Measurements from ENCODE around the gene THAP10. TPM values are rescaled to one million over a fixed set of nuclear protein-coding genes. Genes with fewer than 3 reads are reported as not detected.
A peak's percentile ranks its signal among the peaks of the same experiment; 100 is the strongest.

The THAP10 gene
- total and polyA plus RNA-seq, 2 donors (not counting 1 experiment from before 2014, with no cell fraction given), result 0.07 to 0.37 TPM

DNA sequence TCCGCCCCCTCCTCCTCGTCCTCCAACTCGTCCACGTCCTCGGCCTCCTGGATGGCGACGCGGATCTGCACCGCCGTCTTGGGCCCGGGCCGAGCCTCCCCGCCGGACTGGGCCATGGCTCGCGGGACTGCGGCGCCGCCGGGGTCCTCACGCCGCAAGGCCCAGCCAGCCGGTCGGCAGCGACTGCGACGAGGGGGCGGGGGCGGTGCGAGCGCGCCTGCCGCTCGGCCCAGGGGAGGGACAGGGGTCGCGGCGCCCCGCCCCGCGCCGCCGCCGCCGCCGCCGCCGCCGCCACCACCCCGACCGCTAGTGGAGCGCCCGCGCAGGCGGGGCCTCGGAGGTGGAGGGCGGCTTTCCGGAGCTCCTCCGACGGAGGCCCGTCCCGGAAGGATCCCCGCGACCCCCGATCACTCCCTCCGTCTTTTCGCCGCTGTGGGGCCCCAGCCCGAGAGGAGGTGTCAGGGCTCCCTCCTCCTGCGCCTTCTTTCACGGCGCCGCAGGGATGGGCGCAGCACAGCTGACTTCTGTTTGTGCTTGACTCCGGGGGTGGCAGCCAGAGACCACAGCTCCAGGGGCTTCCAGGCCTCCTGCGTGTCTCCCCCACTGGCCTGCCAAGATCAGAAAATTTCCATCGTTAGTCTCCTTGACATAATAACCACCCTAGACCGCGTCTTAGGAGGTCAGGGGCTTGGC is 38.1 kb downstream of the THAP10 start, which contains the start of gene LARP6:
LARP6 (minus strand) TSS at position 185 of the 693 bp plus-strand sequence; CDS start at position 116, 69 bp downstream.
- Histone ChIP-seq H3K4me3 (ENCODE audit: control extremely low read depth in 1 of 5, extremely low read depth in 1 of 5, insufficient read depth in 1 of 5, low read depth in 2 of 5, low read length in 4 of 5) (peak within 1 kb of the TSS in 3 of 5 experiments; percentile 30 to 35 (median 33)), H2AFZ (ENCODE audit: insufficient read depth, low read depth, low read length, poor library complexity, severe bottlenecking) (peak within 1 kb of the TSS; percentile 38), H3K27me3 (replicated peaks in 1 of 4; ENCODE audit: control extremely low read depth in 1 of 4, control insufficient read depth in 3 of 4, insufficient read depth in 4 of 4, low read length in 3 of 4) (peaks cover 0 to 24% (median 19%) of the 10 kb centered on the region in 4 experiments), H3K4me2 (replicated peaks; ENCODE audit: low read depth, low read length, poor library complexity, severe bottlenecking) (peak within 1 kb of the TSS; percentile 73), H3K9me3 (ENCODE audit: control extremely low read depth in 1 of 3, control insufficient read depth in 2 of 3, insufficient read depth in 1 of 3, low read length in 2 of 3) (peaks cover 0 to 2% (median 0%) of the 10 kb centered on the region in 3 donors), H3K4me1 (ENCODE audit: control insufficient read depth in 2 of 2, insufficient read depth in 2 of 2, low read length in 2 of 2) (peaks cover 0 to 9% of the 10 kb centered on the region in 2 donors), H3K27ac (ENCODE audit: low read length in 2 of 2) (no peak within 1 kb of the TSS), H4K20me1 (ENCODE audit: control insufficient read depth, insufficient read depth, low read length, poor library complexity, severe bottlenecking) (no peaks in the 10 kb centered on the region), H3K9ac (ENCODE audit: low read length) (no peak within 1 kb of the TSS), H3K79me2 (ENCODE audit: control insufficient read depth, insufficient read depth, low read length) (no peaks in the 10 kb centered on the region), H3K36me3 (replicated peaks in 1 of 2; ENCODE audit: control extremely low read depth in 1 of 2, control insufficient read depth in 1 of 2, extremely low read depth in 1 of 2, insufficient read depth in 2 of 2, low read length in 1 of 2) (no peaks in the 10 kb centered on the region)
- peak; percentile 34 for DNase-seq
- intact Hi-C loops (cut with micrococcal nuclease), result no loop called here
- WGBS (ENCODE audit: insufficient coverage), result 2% methylated on average over 78 of the region's 78 CpGs
- Mint-ChIP-seq H3K27me3 (peaks cover 57% of the 10 kb centered on the region), H3K9me3 (ENCODE audit: insufficient read depth) (no peaks in the 10 kb centered on the region), H3K4me3 (peak within 1 kb of the TSS; percentile 82), H3K4me1 (peaks cover 11% of the 10 kb centered on the region), H3K27ac (no peak within 1 kb of the TSS)
- ATAC-seq (ENCODE audit: low read depth), result peak; percentile 51
- CTCF ChIA-PET, result no interaction called here
- TF ChIP-seq, protein P1, sequence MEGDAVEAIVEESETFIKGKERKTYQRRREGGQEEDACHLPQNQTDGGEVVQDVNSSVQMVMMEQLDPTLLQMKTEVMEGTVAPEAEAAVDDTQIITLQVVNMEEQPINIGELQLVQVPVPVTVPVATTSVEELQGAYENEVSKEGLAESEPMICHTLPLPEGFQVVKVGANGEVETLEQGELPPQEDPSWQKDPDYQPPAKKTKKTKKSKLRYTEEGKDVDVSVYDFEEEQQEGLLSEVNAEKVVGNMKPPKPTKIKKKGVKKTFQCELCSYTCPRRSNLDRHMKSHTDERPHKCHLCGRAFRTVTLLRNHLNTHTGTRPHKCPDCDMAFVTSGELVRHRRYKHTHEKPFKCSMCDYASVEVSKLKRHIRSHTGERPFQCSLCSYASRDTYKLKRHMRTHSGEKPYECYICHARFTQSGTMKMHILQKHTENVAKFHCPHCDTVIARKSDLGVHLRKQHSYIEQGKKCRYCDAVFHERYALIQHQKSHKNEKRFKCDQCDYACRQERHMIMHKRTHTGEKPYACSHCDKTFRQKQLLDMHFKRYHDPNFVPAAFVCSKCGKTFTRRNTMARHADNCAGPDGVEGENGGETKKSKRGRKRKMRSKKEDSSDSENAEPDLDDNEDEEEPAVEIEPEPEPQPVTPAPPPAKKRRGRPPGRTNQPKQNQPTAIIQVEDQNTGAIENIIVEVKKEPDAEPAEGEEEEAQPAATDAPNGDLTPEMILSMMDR (IDR thresholded peaks at IDR 0.05), result no peak
- no peak for TF ChIP-seq EZH2 (IDR thresholded peaks at IDR 0.05; ENCODE audit: borderline replicate concordance, insufficient read depth, low read depth, low read length, poor library complexity, severe bottlenecking)
- POLR2A ChIA-PET, result no interaction called here

DNA sequence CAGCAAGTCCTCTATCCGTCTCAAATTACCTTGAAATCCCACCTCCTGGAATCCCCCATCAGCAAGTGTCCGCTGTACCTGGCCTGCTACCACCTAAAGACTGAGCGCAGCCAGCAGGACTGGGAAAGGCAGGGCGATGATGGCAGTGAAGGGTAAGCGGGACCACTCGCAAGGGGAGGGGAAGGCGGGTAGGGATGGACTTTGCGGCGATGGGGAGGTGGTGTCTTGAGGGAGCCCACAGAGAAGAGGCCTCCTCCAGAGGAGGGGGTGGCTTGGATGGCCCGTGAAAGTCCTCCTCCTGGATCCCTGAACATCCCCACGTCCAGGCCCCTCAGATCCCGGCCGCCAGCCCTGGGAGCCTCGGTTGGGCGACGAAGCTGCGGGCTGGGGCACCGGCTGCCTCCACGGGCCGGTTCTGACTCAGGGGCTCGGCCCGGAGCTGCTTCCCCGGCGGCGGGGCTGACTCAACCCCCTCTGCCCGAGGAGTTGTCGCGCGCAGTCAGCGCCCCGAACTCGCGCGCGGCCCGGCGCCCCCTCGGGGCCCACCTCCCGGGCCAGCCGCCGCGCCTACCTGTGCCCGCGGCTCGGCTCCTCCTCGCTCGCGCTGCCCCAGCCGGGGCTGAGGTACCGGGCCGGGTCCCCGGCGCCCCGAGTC is 38.8 kb downstream of the THAP10 start:
- Histone ChIP-seq H3K9ac (ENCODE audit: low read length) (no peak overlapping the region), H2AFZ (ENCODE audit: insufficient read depth, low read depth, low read length, poor library complexity, severe bottlenecking) (peak overlapping the region; percentile 38), H3K27me3 (replicated peaks in 1 of 4; ENCODE audit: control extremely low read depth in 1 of 4, control insufficient read depth in 3 of 4, insufficient read depth in 4 of 4, low read length in 3 of 4) (peaks cover 0 to 24% (median 19%) of the 10 kb centered on the region in 4 experiments), H3K9me3 (ENCODE audit: control extremely low read depth in 1 of 3, control insufficient read depth in 2 of 3, insufficient read depth in 1 of 3, low read length in 2 of 3) (peaks cover 0 to 2% (median 0%) of the 10 kb centered on the region in 3 donors), H3K4me3 (ENCODE audit: control extremely low read depth in 1 of 5, extremely low read depth in 1 of 5, insufficient read depth in 1 of 5, low read depth in 2 of 5, low read length in 4 of 5) (peak overlapping the region in 3 of 5 experiments; percentile 30 to 35 (median 33)), H3K4me1 (ENCODE audit: control insufficient read depth in 2 of 2, insufficient read depth in 2 of 2, low read length in 2 of 2) (peaks cover 0 to 9% of the 10 kb centered on the region in 2 donors), H4K20me1 (ENCODE audit: control insufficient read depth, insufficient read depth, low read length, poor library complexity, severe bottlenecking) (no peaks in the 10 kb centered on the region), H3K36me3 (replicated peaks in 1 of 2; ENCODE audit: control extremely low read depth in 1 of 2, control insufficient read depth in 1 of 2, extremely low read depth in 1 of 2, insufficient read depth in 2 of 2, low read length in 1 of 2) (no peaks in the 10 kb centered on the region), H3K27ac (ENCODE audit: low read length in 2 of 2) (no peak overlapping the region), H3K79me2 (ENCODE audit: control insufficient read depth, insufficient read depth, low read length) (no peaks in the 10 kb centered on the region), H3K4me2 (replicated peaks; ENCODE audit: low read depth, low read length, poor library complexity, severe bottlenecking) (peak overlapping the region; percentile 73)
- ATAC-seq (ENCODE audit: low read depth), result peak; percentile 31
- Mint-ChIP-seq H3K27me3 (peaks cover 54% of the 10 kb centered on the region), H3K4me1 (peaks cover 11% of the 10 kb centered on the region), H3K9me3 (ENCODE audit: insufficient read depth) (no peaks in the 10 kb centered on the region), H3K27ac (no peak overlapping the region), H3K4me3 (peak overlapping the region; percentile 62)
- DNase-seq, result peak; percentile 6
- ChIA-PET CTCF (no interaction called here), POLR2A (no interaction called here)
- TF ChIP-seq, protein P1 (IDR thresholded peaks at IDR 0.05), result no peak
- WGBS (ENCODE audit: insufficient coverage), result 9% methylated on average over 48 of the region's 54 CpGs
- intact Hi-C loops (cut with micrococcal nuclease), result no loop called here

All from B cell (primary cell).